T1000 (cell line): ENCODE results near the gene ELF4.

Experiments used
- DNase-seq: peaks from one replicate; lab custom pipeline; 2025; ENCODE audit warnings: mixed read lengths; lab: John Stamatoyannopoulos, UW

The ELF4 gene

DNA sequence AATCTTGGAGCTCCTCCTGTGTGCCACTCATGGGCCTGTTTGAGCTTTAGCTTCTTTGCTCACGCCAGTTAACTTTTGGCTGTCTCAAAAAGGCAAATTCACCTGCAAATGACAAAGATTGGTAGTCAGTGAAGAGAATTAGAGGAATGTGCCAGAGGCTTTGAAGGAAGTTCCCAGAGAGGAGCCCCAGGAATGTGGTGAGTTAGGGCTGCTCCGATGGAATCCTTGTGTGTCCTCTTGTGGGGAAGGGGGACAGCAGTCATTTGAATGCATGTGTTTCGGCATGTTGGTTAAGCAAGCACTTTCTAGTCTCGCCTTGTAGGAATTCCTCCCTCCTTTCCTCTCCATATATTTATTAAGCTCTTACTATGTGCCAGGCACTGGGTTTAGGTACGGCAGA, 62.9 kb downstream of the ELF4 start:
- no peak for DNase-seq

DNA sequence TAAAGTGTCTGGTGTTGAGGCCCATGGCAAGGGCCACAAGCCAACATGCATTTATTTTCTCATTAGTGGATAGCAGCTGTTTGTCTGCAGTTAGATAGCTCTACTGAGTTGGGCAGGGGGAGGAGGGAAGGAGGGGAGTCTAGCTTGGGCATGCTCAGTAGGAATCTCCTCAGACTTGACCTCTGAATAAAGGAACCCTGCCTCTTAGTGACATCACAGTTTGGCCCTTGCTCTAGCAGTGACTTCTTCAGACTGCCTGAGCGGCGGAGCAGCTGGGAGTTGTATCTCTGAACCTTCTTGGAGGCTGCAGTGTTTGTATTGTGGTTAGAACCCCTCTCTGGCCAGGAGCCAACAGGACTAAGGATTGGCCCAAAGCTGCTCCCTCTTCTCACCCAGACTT, 70.5 kb downstream of the ELF4 start:
- no peak for DNase-seq

DNA sequence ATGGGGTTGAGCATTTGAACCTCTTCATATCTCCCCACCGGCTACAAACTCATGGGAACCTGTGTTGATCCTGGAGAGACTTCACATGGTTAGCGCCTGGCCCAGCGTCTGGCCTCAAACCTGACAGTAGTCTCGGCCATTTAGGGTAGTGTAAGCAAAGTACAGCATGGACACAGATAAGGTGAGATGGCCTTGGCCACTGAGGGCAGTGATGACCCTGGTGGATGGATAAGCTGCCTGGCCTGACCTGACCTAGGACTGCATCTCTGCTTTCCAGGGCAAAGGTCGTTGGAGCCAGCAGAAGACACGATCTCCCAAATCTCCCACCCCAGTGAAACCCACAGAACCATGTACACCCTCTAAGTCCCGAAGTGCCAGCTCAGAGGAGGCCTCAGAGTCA, 76.1 kb downstream of the ELF4 start:
- DNase-seq = no peak

DNA sequence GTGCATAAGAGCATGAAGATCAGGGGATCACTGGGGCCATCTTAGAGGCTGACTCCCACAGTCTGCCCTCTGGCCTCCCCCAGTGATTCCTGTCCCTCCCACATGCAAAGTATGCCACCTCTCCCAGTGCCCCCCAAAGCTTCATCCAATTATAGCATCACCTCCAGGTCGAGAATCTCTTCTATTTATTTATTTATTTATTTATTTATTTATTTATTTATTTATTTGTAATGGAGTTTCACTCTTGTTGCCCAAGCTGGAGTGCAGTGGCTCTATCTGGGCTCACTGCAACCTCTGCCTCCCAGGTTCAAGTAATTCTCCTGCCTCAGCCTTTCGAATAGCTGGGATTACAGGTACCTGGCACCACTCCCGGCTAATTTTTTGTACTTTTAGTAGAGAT, 77.7 kb downstream of the ELF4 start:
- no peak for DNase-seq

DNA sequence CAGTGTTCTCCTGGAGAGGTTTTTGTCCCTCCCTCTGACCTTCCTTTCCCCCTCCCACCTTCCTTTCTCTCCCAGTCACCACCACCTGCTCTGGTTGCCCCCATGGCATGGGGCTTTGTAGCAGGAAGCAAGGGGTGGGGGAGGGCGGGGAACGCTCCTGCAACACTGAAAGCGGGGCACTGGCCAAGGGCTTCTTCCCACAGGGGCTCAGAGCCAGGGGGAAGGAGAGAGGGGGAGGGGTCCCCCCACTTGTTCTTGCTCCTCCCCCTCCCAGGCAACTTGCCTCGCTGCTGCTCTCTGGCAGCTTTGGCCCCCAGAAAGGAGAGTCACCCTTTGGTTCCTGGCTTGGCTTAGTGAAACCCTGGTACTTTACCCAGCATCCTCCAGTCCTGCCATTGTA, 79.5 kb downstream of the ELF4 start:
- DNase-seq = no peak

DNA sequence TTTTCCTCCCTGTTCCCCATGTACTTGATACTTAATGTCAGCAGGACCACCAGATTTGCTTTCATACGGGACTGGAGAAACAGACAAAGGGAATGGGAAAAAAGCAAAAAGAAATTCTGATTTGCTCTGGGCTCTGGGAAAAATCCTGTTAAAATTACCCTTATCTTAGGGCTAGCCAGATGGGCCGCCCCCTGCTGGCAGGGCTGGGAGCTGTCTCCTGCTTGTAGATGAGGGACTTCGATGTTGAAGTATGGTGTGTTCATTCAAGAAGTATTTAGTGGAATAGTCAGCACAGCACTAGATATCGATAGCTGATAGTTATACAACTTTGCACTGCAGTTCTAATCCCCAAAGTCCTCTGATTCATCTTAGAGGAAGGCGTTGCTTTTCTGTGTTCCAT, 82.1 kb downstream of the ELF4 start:
- DNase-seq = no peak

DNA sequence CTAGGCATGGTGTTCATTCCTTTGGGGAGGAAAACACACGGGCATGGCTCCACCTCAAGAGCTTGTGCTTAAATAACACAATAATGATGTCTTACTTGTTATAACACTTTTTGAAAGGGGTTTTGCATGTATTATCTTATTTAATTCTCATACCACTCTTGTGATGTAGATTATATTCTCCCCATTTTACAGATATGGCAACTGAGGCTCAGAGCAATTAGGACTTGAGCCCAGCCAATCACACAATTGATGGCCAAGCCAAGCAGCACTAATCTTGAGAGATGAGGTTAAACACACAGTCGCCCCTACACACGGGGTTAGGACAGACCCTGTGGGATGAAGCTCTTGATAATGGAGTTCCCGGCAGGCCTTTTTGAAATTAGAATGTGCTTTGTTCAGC, 82.7 kb downstream of the ELF4 start:
- no peak for DNase-seq

DNA sequence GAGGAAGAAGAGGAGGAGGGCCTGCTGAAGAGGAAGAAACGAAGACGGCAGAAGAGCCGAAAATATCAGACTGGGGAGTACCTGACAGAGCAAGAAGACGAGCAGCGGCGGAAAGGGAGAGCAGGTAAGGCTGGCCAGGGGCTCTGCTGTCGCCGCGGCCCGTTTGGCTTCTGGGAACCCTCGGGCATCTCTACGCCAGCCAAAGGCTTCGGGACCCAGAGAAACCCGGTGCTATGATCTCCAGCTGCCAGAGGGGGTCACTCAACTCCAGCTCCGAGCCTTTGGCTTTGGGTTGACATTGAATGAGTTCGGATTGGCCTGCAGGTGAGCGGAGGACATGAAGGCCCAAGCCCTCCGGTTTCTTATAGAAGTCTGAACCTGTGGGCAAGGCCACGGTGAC, 85.0 kb downstream of the ELF4 start:
- no peak for DNase-seq

DNA sequence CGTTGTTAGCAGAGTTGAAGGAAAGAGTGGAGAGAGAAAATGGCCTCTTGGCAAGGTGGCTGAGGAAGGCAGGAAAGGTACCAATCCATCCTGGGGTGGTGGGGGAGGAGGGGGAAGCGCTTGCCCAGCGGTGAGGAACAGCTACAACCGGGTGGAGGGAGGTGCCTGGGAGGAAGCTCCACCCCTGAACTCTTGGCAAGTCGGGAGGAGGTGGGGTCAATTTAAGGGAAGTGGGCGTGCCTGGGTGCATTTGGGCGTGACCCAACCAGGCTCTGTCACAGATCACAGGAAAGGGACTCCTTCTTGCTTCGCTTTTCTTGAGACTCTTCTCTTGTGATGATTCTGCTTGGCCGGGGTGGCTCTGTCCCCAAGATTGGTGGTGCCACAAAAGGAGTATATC, 86.2 kb downstream of the ELF4 start:
- no peak for DNase-seq

DNA sequence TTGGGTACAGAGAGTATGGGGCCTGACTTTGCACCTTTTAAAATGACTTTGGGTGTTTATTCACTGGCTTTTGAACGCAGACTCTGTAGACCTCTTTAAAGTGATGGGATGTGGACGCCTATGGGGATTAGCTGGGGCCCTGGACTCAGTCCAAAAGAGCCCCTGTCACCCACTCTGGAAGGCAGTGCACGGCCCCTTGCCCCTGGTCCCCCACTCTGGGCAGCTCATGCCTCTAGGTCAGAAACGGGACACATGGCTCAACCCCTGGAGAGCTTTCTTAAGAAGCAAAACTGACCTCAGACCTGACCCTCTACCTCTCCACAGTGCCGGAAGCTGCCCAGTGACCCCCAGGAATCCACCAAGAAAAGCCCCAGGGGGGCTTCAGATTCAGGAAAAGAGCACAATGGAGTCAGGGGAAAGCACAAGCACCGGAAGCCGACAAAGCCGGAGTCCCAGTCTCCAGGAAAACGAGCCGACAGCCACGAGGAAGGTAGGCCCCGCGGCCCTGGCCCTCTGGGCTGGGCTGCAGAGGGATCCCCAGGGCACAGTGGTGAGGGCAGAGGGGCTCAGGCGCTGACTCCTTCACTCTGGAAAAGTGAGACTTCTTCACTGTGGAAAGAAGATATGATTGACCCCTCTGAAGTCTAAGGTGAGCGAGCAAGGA, 89.5 kb downstream of the ELF4 start:
- no peak for DNase-seq

DNA sequence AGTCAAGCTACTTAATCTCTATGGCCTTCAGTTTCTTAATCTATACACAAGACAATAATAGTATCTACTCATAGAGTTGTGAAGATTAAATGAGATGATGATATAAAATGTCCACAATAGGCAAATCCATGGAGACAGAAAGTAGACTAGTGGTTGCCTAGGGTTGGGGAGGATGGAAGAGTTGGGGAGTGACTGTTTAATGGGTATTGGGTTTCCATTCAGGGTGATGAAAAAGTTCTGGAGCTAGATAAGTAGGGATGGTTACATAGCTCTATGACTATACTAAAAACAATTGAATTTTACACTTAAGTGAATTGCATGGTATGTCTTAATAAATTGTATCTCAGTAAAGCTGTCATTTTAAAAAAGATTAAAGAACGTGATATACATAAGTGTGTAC, 92.2 kb downstream of the ELF4 start:
- no peak for DNase-seq

DNA sequence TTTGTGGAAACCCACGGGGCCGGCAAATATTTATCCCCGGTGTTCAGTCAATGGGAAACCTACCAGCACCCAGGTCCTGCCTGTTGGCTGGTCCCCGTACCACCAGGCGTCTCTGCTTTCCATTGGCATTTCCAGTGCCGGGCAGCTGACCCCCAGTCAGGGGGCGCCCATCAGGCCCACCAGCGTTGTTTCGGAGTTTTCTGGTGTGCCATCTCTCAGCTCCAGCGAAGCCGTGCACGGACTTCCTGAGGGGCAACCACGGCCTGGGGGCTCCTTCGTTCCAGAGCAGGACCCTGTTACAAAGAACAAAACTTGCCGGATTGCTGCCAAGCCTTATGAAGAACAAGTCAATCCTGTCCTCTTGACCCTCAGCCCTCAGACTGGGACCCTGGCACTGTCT, 95.1 kb downstream of the ELF4 start:
- DNase-seq = no peak
